Middle frontal gyrus (tissue), 1 donor: ENCODE measurements around the gene SKOR1.

Experiments used
- DNase-seq: peaks from one replicate; pipeline ENCODE4 v3.0.0-alpha.2; 2015; ENCODE audit warnings: low spot score; ENCODE audit errors: extremely low spot score

The SKOR1 gene, protein sequence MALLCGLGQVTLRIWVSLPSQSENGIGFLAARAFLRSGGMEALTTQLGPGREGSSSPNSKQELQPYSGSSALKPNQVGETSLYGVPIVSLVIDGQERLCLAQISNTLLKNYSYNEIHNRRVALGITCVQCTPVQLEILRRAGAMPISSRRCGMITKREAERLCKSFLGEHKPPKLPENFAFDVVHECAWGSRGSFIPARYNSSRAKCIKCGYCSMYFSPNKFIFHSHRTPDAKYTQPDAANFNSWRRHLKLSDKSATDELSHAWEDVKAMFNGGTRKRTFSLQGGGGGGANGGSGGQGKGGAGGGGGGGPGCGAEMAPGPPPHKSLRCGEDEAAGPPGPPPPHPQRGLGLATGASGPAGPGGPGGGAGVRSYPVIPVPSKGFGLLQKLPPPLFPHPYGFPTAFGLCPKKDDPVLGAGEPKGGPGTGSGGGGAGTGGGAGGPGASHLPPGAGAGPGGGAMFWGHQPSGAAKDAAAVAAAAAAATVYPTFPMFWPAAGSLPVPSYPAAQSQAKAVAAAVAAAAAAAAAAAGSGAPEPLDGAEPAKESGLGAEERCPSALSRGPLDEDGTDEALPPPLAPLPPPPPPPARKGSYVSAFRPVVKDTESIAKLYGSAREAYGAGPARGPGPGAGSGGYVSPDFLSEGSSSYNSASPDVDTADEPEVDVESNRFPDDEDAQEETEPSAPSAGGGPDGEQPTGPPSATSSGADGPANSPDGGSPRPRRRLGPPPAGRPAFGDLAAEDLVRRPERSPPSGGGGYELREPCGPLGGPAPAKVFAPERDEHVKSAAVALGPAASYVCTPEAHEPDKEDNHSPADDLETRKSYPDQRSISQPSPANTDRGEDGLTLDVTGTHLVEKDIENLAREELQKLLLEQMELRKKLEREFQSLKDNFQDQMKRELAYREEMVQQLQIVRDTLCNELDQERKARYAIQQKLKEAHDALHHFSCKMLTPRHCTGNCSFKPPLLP

DNA sequence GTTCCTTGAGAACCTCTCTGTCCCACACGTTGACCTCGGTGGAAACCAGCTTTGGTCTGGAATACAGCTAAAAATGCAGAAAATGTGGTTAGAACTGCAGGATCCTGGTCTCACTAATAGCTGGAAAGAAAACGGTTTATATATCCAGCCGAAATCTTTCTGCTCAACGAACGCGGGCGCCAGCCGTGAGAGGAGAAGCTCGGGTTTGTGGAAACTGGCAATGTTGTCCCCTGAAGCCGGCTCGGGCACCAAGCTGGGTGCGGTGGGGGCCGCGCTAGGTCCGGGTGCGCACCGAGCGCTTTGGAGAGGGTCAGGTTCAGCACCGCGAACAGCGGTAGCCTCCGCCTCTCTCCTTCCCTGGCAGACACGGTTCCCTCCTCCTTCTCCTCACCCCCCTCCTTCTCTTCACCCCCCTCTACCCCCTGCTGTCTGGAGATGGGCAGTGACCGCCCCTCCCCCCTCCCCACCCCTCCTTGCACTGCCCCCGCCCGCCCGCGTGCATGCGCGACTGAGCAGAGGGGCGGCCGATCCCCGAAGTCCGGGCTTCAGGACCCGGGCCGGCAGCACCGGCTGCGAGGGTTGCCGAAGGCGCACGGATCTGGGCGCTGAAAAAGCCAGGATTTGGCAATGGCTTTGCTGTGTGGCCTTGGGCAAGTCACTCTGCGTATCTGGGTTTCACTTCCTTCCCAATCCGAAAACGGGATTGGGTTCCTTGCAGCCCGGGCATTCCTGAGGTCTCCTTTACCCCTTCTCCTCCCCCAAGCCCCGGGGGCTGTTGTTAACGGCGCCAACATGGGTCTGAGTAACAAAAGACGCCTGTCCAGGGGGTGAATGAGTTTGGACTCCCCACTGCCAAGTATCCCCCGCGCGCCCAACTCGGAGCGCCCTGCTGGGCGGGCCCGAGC lies at the start of gene SKOR1:
Gene SKOR1 (plus strand): TSS at position 534 of the 905 bp plus-strand sequence. CDS start 94 bp downstream, at position 628.
- no peak for DNase-seq

DNA sequence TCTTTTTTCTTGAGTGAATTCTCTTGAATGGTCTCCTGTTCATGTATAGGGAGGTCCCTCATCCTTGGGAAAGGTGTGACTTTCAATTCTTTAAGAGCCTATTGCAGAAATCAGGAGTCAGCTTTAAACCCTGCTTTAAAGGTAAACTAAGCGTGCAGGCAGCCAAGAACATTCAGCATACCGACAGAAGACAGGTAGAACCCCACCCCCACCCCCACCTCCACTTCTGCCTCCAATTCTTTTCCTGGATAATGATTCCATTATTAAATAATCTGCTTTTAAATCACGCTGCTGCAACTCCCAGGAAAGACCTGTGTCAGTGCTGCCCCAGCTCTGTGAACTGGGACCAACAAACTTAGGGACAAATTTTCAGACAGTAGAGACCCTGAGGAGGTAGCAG lies 49.3 kb upstream of the SKOR1 start:
- no peak for DNase-seq

DNA sequence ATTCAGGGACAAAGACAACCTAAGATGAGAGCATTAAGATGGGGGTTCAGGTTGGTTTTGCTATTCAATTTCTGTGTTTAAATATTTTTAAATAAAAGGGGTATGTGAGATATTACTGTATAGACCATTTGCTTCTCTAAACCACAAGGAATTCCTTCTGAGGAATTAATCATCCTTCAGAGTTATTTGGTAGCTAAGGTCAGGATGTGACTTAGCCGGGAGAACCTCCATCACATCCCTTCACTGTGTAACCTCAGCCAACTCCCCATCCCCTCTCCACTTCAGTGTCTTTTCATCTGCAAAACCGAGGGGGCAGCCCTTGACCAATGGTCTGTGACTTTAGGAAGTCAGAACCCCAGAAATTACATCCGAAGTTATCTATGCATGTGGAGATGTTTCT lies 48.7 kb upstream of the SKOR1 start:
- DNase-seq = no peak

DNA sequence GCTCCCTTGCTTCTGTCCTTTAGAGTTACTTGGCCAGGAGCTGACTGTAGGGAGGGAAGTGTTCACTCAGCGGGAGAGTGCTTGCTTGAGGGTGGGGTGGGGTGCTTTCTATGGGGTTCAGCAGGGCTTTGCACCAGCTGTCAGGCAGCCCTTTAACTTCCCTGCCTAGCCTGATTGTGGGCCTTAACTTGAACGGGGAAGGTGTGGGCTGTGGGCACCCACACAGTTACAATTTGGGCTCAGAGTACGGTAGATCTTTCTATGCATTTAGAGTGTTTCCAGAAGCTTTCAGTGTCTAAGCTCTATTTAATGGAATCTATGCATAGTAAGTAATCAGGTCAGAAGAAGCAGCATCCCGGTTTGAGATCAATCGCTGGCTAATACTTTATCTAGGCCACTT lies 48.2 kb upstream of the SKOR1 start:
- DNase-seq = no peak

DNA sequence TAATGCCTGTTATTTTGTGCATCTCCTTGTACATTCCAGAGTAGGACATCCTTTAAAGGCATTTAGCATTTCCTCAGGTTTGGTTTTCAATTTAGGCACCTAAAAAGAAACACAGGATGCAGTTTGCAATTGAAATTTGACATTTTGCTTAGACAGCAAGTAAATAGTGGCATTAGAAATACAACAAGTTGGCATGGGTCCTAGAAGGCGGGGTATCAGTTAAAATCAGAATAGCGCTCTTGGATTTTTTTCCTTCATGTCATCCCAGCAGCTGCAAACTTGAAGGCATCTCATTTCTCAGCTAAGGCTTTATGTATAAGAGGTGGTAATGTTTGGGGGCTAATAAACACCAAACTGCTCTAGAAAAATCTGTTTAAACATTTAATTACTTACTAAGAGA lies 47.5 kb upstream of the SKOR1 start:
- no peak for DNase-seq

DNA sequence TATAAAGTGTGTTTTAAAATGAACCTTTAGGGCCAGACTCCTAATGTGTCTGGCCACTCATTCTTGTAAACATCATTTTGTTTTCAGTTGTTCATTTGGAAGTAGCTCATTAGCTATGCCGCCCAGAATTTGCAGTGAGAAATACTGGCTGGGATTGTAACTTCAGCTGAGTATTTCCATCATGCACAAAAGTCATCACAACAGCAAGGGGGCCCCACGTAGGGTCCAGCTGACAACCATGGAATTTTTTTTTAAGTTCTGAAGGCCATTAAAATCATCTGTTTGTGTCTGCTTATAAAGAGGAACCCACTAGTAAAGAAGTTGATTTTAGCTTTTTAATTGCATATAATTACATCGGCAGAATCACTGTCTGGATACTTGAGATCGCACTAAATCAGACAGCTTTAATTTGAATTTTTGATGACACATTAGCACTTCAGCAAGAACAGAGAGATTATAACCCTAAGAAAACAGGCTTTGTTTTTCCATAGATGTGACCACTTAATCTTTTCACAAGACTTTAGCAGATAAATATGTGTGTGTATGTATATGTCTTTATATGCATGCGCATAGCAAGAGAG lies 46.3 kb upstream of the SKOR1 start:
- DNase-seq = no peak

DNA sequence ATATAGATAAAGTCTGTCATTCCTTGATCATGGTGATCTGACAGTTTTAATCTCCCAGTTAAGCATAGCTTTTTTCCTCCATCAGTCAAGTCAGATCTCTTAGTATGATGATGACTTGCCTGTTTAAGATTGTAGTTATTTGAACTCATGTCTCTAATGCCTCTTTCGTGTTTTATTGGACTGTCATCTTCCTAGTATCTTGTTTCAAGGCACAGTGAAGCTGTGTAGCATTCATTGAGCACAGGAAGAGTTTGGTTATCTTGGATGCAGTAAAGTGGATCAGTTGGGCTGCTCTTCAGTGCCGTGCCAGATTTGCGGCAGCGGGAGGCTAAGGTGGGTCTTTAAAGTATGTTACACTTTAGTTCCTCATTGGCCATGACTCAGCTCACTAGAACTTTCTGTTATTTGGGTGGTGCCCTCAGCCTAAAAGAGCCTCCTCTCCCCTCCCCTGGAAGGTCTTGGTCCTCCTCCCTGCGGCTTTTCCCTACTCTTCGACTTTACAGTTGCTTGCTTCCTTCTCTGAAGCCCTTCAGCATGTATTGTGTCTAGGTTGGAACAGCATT lies 45.7 kb upstream of the SKOR1 start:
- no peak for DNase-seq

DNA sequence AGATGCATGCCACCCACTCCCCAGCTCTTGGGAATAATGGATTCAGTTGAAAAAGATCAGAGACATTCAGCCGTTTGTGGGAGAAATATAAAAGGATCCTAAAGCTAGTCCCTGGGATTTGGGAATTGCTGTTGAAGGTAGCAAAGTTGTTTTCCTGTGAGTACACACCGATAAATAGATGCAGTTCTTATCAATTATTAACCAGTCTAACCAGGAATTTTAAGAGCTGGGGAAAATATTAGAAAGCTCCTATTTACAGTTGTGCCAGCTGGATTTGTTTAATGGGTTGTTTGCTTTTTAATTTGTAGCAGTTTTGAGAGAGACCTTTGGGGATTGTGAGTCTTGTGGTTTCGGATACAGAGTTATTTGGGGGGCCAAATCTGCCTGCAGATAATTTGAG lies 44.2 kb upstream of the SKOR1 start:
- DNase-seq = no peak

DNA sequence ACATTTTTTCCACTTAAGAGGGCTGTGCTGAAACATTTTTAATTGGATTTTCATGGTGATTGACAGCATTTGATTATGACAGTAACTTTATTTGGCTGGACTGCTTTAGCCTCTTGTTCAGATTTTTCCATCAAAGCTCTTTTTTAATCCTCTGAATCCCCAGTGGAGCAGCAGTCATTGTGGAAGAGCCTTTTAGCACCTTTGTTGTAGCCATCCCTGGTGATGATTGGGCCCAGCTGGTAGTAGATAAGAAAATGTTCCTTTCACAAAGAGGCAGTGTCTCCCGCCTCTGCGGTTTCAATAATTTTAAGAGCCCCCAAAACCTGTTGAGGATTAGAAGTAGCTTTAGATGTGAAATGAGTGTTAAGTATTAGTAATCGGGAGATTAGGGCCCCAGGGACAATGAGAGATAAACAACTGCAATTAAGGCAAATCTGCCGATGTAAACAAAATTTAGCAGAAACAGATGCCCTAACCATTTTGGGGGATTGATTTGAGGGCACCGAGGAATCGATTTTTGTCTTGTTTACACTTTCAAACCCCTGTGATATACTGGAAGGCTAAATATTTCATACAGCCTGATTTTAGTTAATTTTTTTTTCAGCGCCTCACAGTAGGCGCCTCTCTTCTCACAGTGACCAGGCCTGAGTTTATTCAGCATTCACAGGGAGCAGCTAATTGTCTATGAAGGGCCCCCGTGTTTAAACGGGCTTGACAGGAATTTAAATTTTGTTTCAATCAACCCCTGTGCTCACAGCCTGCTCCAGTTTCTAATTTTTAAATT lies 43.2 kb upstream of the SKOR1 start:
- DNase-seq = no peak

DNA sequence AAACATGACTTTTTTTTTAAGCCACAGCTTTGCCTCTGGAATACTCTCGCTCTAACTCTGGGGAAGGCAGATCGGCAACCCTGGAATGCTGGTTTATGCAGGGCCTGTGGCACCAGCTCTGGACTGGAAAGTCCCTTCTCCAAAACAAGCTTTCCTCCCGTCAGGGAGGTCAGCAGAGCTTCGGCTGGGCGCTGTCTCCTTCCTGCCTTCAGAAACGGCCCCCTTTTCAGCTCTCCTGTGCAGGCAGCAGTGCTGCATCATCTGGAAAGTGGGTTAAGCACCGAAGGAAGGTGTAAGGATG lies 42.7 kb upstream of the SKOR1 start:
- no peak for DNase-seq

DNA sequence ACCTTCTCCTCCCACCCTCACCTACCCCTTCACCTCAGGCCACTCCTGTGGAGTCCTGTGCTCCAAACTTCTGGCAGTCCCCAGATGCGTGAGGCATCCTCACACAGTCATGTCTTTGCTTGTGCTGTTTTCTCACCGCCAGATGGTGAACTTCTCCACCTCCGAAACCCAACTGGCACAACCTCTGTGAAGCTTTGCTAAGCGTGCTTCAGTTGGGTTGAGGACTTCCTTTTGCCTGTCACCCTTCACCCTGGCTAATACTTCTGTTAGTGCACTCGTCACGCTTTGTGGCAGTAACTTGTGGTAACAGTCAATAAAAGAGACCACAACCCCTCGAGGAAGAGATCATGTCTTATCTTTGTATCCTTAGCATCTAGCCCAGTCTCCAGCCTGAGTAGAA lies 42.0 kb upstream of the SKOR1 start:
- no peak for DNase-seq

DNA sequence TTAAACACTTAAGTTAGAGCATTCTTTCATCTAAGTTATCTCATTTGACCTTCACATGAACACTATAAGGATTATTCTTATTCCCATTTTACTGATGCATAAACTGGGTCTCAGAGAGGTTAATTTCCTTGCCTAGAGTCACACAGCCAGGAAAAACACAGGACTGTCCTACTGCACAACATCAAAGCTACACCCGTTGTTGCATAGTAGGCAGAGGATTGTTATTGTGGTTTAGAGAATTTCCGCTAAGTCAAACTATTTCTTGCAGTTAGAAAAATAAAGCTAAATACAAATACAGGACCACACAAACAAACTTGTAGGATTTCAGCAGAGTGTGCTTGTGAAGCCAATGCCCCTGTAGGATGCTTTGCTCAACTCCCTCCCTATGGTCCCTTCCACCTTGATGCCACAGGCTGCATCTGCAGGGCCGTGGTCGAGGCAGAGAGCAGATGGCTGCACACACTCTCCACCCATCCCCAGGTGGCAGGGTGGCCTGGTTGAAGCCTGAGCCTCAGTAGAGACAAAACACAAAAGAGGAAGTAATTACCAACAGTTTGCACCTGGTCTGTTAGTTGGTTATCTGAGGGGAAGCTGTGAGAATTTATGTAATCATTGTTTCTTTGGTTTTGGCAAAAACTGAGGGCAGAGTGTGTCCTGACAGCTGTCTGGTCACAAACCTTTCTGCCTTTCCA lies 41.1 kb upstream of the SKOR1 start:
- no peak for DNase-seq

DNA sequence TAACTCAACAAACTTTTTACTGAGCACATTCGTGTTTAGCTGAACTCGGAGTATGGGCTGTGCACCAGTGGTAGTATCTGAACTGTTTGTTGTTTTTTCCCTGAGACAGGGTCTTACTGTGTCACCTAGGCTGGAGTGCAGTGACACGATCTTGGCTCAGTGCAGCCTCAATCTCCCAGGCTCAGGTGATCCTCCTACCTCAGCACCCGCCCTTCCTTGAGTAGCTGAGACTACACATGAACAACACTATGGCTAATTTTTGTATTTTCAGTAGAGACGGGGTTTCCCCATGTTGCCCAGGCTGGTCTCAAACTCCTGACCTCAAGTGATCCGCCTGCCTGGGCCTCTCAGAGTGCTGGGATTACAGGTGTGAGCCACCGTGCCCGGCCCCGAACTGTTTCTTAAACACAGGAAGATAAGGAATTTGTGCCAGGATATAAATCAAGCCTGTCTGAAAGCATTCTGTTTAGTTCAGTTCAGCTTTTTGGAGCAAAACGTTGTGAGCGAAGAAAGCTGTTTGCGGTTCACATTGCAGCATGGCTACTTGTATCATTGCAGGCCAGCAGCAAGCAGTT lies 40.4 kb upstream of the SKOR1 start:
- DNase-seq = no peak

DNA sequence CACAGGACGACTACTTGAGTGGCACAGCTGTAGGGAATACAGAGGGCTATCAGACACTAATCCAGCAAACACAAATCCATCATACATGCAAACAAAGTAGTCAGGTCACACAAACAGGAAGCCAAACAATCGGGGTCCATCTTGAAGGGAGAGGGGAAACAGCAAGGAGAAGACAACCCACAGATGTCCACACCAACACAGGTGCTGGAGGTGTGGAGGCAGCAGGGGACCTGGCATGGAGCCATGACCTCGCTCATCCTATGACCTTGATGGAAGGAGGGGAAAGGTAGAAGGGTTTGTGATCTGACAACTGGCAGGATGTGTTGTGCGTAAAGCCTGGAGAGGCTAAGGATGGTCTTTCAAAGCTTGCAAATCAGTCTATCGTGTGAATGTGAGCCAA lies 39.9 kb upstream of the SKOR1 start:
- DNase-seq = no peak

DNA sequence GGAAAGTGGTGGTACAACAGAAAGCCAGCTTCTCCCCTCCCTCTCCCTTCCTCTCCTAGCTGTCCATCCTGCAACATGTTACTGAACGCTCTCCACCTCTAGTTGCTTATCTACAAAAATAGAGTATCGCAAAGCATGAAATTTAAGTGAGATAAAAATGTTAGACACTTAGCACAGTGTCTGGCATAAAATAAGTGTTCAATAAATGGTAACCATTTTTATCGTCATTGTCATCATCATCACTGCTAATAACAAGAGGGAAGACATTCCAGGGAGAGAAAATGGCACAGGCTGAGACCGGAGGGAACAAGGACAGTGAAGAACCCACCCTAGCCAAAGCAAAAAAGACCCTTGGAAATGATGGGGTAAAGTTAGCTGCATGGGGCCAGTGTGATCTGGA lies 38.7 kb upstream of the SKOR1 start:
- DNase-seq = no peak

DNA sequence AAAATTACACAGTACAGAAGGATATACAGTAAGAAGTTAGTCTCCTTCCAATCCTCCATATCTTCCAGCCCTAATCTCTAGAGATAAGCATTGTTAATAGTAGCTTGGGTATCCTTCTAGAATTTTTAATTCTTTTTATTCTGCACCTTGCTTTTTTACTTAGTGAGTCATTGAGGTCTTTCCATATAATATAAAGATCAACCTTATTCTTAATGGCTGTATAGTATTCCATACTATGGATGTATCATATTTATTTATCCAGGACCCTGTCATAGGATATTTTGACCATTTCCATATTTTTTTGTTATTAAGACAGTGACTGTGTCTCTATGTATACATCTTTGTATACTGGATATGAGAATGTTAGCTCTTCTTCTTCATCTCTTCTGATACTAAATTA lies 36.3 kb upstream of the SKOR1 start:
- DNase-seq = no peak

DNA sequence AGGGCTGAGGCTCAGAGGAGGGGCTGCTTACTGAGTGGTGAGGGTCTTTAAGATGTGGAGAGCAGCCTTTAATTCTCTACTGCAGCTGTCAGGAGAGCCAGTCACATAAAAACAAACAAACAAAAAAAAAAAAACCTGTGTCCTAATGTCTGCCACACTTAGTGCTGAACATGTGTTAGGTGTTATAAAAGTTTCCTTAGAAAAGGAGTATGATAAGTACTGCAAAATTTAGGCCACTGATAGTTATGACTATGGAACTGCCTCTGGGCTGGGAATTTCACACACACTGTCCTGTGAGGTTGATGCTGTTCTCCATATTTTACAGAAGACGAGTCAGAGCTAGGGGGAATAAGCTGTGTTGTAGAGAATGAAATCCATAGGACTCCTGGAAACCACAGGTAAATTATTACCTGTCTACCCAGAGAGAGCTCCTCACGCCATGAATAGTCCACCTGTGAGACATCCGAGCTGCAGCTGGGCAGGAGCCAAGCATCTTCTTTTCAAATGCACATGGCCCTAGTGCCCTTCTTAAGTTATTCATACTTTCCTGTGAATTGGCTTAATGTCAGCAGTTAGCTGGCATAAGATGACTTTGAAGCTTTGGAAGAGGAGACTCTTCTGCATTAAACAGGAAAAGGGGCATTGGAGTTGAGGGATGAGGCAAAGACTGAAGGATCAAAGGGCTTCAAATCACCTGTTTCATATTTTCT lies 34.5 kb upstream of the SKOR1 start:
- no peak for DNase-seq

DNA sequence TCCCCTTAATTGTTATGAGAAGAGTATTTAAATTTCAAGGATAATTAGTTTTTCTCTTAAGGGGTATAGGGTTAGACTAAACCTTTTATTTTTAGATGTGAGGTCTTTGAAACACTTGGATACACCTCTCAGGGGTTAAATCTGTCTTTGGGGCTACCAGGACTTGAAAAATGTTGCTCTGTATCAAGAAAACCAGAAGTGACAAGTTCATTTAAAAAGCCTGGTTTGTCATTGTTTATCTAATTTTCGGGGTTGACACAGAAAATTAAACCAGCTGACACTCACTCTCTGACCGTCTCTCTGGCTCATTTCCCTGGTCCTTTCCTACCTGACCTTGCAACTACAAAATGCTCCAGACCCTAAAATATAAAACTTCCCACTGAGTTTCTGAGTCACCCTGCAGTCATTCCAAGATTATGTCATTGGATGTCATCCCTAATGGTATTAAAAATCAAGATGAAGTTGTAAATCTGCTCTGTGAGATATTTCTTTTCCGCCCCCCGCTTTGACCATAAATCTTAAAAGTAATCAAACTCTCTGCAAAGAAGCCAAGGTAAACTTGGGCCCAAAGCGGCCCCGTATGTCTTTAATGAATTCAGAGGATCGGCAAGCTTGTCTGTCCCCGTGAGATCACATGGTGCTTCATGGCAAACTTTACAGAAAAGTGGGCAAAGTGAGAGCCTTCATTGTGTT lies 32.9 kb upstream of the SKOR1 start:
- DNase-seq = no peak
